Brain microvascular endothelial cell (primary cell): ENCODE data around the gene GAREM2.
A peak's percentile ranks its signal among the peaks of the same experiment; 100 is the strongest.

Experiments
- DNase-seq: peaks from one replicate; pipeline ENCODE4 v3.0.0-alpha.2; 2020
- H3K27ac ChIP-seq: fragments of 250-450 bp; sonication (Bioruptor Pico); 2 replicates; pipeline ENCODE4 v1.5.1; 2020; ENCODE audit warnings: mild to moderate bottlenecking, moderate library complexity
- H3K27me3 ChIP-seq: fragments of 250-450 bp; sonication (Bioruptor Pico); replicated peaks from 2 replicates; pipeline ENCODE4 v1.5.1; 2020; ENCODE audit warnings: mild to moderate bottlenecking
- H3K36me3 ChIP-seq: fragments of 250-450 bp; sonication (Bioruptor Pico); replicated peaks from 2 replicates; pipeline ENCODE4 v1.5.1; 2020; ENCODE audit warnings: mild to moderate bottlenecking
- H3K4me3 ChIP-seq: 2 replicates; pipeline ENCODE4 v1.5.1; 2011; ENCODE audit warnings: low read depth, mild to moderate bottlenecking, control low read depth, low read length, moderate library complexity
- in situ Hi-C: cut with HindIII; loops from 2 replicates; pipeline ENCODE4 v1.10.0; 2017; ENCODE audit warnings: low sequenced_read_pairs, low pct_ligation_motif_present
- TF ChIP-seq, protein P1 (sequence below): IDR thresholded peaks from 2 replicates; pipeline ENCODE4 v1.5.1; 2011; ENCODE audit warnings: low read depth, mild to moderate bottlenecking, moderate library complexity, low read length, control low read depth, inconsistent platforms; ENCODE audit errors: missing control alignments

GAREM2 gene

DNA sequence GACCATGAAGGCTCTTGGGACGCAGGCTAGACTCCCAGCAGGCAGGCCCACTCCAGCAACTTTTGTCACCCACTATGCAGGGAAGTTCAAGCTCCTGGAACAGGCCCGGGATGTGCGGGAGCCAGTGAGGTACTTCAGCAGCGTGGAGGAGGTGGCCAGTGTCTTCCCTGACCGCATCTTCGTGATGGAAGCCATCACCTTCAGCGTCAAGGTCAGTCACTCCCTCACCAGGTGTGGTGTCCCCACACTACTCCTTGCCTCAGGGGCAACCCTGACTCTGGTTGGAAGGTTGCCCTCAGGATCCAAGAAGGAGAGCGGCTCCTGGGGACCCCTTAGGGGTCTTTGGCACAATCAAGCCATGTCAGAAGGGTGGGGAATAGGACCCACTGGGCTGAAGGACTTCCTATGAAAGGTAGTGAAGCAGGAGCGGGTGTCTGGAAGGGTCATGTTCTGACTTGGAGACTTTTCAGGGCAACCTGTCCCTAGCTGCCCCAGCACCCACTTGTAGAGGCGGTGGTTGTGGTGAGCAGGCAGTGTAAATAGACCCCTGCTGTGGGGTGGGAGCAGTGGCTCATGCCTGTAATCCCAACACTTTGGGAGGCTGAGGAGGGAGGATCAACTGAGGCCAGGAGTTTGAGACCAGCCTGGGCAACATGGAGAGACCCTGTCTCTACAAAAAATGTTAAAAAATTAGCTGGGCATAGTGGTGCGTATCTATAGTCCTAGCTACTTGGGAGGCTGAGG lies 10.2 kb downstream of the GAREM2 start:
- Histone ChIP-seq H3K27me3 (no peaks in the 10 kb centered on the region), H3K36me3 (no peaks in the 10 kb centered on the region), H3K4me3 (no peak overlapping the region), H3K27ac (no peak overlapping the region)
- DNase-seq = no peak
- in situ Hi-C loops = no loop called here
- TF ChIP-seq, protein P1, sequence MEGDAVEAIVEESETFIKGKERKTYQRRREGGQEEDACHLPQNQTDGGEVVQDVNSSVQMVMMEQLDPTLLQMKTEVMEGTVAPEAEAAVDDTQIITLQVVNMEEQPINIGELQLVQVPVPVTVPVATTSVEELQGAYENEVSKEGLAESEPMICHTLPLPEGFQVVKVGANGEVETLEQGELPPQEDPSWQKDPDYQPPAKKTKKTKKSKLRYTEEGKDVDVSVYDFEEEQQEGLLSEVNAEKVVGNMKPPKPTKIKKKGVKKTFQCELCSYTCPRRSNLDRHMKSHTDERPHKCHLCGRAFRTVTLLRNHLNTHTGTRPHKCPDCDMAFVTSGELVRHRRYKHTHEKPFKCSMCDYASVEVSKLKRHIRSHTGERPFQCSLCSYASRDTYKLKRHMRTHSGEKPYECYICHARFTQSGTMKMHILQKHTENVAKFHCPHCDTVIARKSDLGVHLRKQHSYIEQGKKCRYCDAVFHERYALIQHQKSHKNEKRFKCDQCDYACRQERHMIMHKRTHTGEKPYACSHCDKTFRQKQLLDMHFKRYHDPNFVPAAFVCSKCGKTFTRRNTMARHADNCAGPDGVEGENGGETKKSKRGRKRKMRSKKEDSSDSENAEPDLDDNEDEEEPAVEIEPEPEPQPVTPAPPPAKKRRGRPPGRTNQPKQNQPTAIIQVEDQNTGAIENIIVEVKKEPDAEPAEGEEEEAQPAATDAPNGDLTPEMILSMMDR = no peak

DNA sequence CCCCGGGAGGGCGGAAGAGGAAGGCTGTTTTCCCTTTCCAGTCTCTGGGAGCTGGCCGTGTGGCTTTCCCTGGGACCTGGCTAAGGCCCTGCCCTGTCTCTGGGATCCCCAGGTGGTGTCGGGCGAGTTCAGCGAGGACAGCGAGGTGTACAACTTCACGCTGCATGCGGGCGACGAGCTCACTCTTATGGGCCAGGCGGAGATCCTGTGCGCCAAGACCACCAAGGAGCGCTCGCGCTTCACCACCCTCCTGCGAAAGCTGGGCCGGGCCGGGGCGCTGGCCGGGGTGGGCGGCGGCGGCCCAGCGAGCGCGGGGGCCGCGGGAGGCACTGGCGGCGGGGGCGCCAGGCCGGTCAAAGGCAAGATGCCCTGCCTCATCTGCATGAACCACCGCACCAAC lies 11.2 kb downstream of the GAREM2 start:
- no peak for DNase-seq
- TF ChIP-seq, protein P1 = no peak
- H3K4me3 ChIP-seq = peak overlapping the region; percentile 56
- no peaks in the 10 kb centered on the region for H3K27me3 ChIP-seq
- no peak overlapping the region for H3K27ac ChIP-seq
- in situ Hi-C loops = no loop called here
- no peaks in the 10 kb centered on the region for H3K36me3 ChIP-seq

GRCh38 chr2:26184555-26185303 lies 11.8 kb downstream of the GAREM2 start:
- H3K27me3 ChIP-seq = no peaks in the 10 kb centered on the region
- TF ChIP-seq, protein P1 = peak; percentile 56
- no peak overlapping the region for H3K27ac ChIP-seq
- H3K36me3 ChIP-seq = no peaks in the 10 kb centered on the region
- DNase-seq = peak; percentile 59
- H3K4me3 ChIP-seq = peak overlapping the region; percentile 56
- in situ Hi-C loops = no loop called here

GRCh38 chr2:26185304-26185928 lies 12.5 kb downstream of the GAREM2 start:
- DNase-seq = no peak
- TF ChIP-seq, protein P1 = no peak
- in situ Hi-C loops = no loop called here
- H3K4me3 ChIP-seq = peak overlapping the region; percentile 56
- no peak overlapping the region for H3K27ac ChIP-seq
- H3K36me3 ChIP-seq = no peaks in the 10 kb centered on the region
- H3K27me3 ChIP-seq = no peaks in the 10 kb centered on the region

- TF ChIP-seq, protein P1 = no peak
- DNase-seq = no peak
- no peaks in the 10 kb centered on the region for H3K27me3 ChIP-seq
- H3K4me3 ChIP-seq = no peak overlapping the region
- H3K36me3 ChIP-seq = peaks cover 2% of the 10 kb centered on the region
- in situ Hi-C loops = no loop called here
- H3K27ac ChIP-seq = no peak overlapping the region
Measured at GRCh38 chr2:26185954-26186770, 13.3 kb downstream of the GAREM2 start.
